ENCODE data around the gene INHBE.

INHBE gene

DNA sequence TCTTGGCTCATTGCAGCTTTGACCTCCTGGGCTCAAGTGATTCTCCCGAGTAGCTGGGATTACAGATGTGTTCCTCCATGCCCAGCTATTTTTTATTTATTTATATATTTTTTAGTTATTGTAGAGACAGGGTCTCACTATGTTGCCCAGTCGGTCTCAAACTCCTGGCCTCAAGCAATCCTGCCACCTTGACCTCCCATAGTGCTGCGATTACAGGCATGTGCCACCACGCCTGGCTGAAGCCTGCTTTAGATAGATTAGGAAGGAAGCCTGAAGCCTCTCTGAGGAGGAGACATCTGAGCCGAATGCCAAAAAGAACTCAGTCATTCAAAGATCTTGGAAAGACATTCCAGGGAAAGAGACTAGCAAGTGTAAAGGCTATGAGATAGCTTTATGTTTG lies 10.4 kb upstream of the INHBE start:
- TF ChIP-seq, protein P1, sequence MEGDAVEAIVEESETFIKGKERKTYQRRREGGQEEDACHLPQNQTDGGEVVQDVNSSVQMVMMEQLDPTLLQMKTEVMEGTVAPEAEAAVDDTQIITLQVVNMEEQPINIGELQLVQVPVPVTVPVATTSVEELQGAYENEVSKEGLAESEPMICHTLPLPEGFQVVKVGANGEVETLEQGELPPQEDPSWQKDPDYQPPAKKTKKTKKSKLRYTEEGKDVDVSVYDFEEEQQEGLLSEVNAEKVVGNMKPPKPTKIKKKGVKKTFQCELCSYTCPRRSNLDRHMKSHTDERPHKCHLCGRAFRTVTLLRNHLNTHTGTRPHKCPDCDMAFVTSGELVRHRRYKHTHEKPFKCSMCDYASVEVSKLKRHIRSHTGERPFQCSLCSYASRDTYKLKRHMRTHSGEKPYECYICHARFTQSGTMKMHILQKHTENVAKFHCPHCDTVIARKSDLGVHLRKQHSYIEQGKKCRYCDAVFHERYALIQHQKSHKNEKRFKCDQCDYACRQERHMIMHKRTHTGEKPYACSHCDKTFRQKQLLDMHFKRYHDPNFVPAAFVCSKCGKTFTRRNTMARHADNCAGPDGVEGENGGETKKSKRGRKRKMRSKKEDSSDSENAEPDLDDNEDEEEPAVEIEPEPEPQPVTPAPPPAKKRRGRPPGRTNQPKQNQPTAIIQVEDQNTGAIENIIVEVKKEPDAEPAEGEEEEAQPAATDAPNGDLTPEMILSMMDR (IDR thresholded peaks at IDR 0.05; ENCODE audit: borderline replicate concordance, extremely low read depth, low read length, poor library complexity, severe bottlenecking), result no peak
- no peak for TF ChIP-seq EZH2 (IDR thresholded peaks at IDR 0.05; ENCODE audit: borderline replicate concordance, low read depth, low read length, severe bottlenecking)
- Histone ChIP-seq H3K27ac (ENCODE audit: low read length) (no peak overlapping the region), H4K20me1 (ENCODE audit: insufficient read depth, low read length) (no peaks in the 10 kb centered on the region), H3K4me1 (ENCODE audit: insufficient read depth, low read length) (no peaks in the 10 kb centered on the region), H2AFZ (ENCODE audit: low read depth, low read length) (peak overlapping the region; percentile 17; the same call in 1 of the 2 replicates), H3K9ac (ENCODE audit: low read depth, low read length) (no peak overlapping the region), H3K79me2 (ENCODE audit: insufficient read depth, low read length) (no peaks in the 10 kb centered on the region), H3K4me2 (ENCODE audit: insufficient read depth, low read length) (no peak overlapping the region), H3K4me3 (ENCODE audit: low read depth in 1 of 2, low read length in 2 of 2) (no peak overlapping the region), H3K27me3 (ENCODE audit: insufficient read depth, low read length, poor library complexity) (no peaks in the 10 kb centered on the region), H3K36me3 (ENCODE audit: insufficient read depth, low read length) (no peaks in the 10 kb centered on the region), H3K9me3 (ENCODE audit: insufficient read depth, low read length, severe bottlenecking) (no peaks in the 10 kb centered on the region)
- ATAC-seq (ENCODE audit: insufficient read depth, low read depth) (no peak), DNase-seq (no peak)

DNA sequence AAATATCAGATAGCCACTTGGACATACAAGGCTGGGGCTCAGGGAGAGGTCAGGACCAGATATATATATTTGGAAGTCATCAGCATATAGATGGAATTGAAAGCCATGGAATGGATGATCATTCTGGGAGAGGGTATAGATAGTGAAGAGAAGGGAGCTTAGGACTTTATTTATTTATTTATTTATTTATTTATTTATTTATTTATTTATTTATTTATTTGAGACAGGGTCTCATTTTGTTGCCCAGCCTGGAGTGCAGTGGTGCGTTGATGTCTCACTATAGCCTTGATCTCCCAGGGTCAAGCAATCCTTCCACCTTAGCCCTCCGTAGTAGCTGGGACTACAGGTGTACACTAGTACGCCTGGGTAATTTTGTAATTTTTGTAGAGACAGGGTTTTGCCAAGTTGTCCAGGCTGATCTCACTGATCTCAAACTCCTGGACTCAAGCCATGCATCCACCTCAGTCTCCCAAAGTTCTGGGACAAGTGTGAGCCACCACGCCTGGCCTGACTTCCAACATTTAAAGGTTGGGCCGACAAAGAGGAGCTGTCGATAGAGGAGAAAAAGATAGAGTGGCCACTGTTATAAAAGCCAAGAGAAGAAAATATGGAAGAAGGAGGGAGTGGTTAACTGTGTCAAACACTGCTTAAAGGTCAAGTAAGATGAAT lies 8.7 kb upstream of the INHBE start:
- H2AFZ ChIP-seq (ENCODE audit: low read depth, low read length), result no peak overlapping the region

DNA sequence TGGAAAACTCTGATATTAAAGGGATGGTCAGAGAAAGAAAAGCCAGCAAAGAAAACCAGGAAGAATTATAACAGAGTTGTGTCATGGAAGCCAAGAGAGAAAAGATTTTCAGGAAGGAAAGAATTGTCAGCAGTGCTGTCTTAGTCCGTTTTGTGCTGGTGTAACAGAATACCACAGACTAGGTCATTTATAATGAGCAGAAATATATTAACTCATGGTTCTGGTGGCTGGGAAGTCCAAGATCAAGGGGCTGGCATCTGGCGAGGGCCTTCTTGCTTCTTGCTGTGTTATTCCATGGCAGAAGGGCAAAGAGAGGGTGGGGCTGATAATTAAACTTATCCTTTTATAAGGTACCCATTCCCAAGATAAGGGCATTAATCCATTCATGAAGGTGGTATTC lies 6.4 kb upstream of the INHBE start:
- Histone ChIP-seq H4K20me1 (ENCODE audit: insufficient read depth, low read length) (no peaks in the 10 kb centered on the region), H3K4me1 (ENCODE audit: insufficient read depth, low read length) (no peaks in the 10 kb centered on the region), H3K9ac (ENCODE audit: low read depth, low read length) (no peak overlapping the region), H2AFZ (ENCODE audit: low read depth, low read length) (no peak overlapping the region), H3K9me3 (ENCODE audit: insufficient read depth, low read length, severe bottlenecking) (no peaks in the 10 kb centered on the region), H3K4me2 (ENCODE audit: insufficient read depth, low read length) (no peak overlapping the region), H3K27me3 (ENCODE audit: insufficient read depth, low read length, poor library complexity) (no peaks in the 10 kb centered on the region), H3K79me2 (ENCODE audit: insufficient read depth, low read length) (no peaks in the 10 kb centered on the region), H3K4me3 (ENCODE audit: low read depth in 1 of 2, low read length in 2 of 2) (no peak overlapping the region), H3K27ac (ENCODE audit: low read length) (no peak overlapping the region), H3K36me3 (ENCODE audit: insufficient read depth, low read length) (no peaks in the 10 kb centered on the region)
- DNase-seq, result no peak
- no peak for ATAC-seq (ENCODE audit: insufficient read depth, low read depth)
- TF ChIP-seq, protein P1 (IDR thresholded peaks at IDR 0.05; ENCODE audit: borderline replicate concordance, extremely low read depth, low read length, poor library complexity, severe bottlenecking), result no peak
- no peak for TF ChIP-seq EZH2 (IDR thresholded peaks at IDR 0.05; ENCODE audit: borderline replicate concordance, low read depth, low read length, severe bottlenecking)

More for the DNA sequence above, 8.7 kb upstream of the INHBE start:
- ATAC-seq (ENCODE audit: insufficient read depth, low read depth), result no peak
- Histone ChIP-seq H3K9ac (ENCODE audit: low read depth, low read length) (no peak overlapping the region), H3K4me1 (ENCODE audit: insufficient read depth, low read length) (no peaks in the 10 kb centered on the region), H3K4me3 (ENCODE audit: low read depth in 1 of 2, low read length in 2 of 2) (no peak overlapping the region), H3K4me2 (ENCODE audit: insufficient read depth, low read length) (no peak overlapping the region), H3K79me2 (ENCODE audit: insufficient read depth, low read length) (no peaks in the 10 kb centered on the region), H3K27me3 (ENCODE audit: insufficient read depth, low read length, poor library complexity) (no peaks in the 10 kb centered on the region), H3K36me3 (ENCODE audit: insufficient read depth, low read length) (no peaks in the 10 kb centered on the region), H3K27ac (ENCODE audit: low read length) (no peak overlapping the region), H4K20me1 (ENCODE audit: insufficient read depth, low read length) (no peaks in the 10 kb centered on the region), H3K9me3 (ENCODE audit: insufficient read depth, low read length, severe bottlenecking) (no peaks in the 10 kb centered on the region)
- DNase-seq, result no peak
- no peak for TF ChIP-seq EZH2 (IDR thresholded peaks at IDR 0.05; ENCODE audit: borderline replicate concordance, low read depth, low read length, severe bottlenecking)
- TF ChIP-seq, protein P1 (IDR thresholded peaks at IDR 0.05; ENCODE audit: borderline replicate concordance, extremely low read depth, low read length, poor library complexity, severe bottlenecking), result no peak
